Measurements from ENCODE around the gene ARCN1.

The ARCN1 gene

GRCh38 chr11:118640332-118641154 is 68.3 kb downstream of the ARCN1 start:
- DNase-seq = no peak

- DNase-seq = no peak
These were observed 69.3 kb downstream of the ARCN1 start for GRCh38 chr11:118641397-118642019.

GRCh38 chr11:118643142-118643994 is 71.2 kb downstream of the ARCN1 start:
- no peak for DNase-seq

- DNase-seq = no peak
These were observed 71.8 kb downstream of the ARCN1 start for GRCh38 chr11:118643995-118644345.

GRCh38 chr11:118644496-118644895 is 72.3 kb downstream of the ARCN1 start:
- DNase-seq = no peak

GRCh38 chr11:118645066-118645715 is 73.0 kb downstream of the ARCN1 start:
- DNase-seq = no peak

GRCh38 chr11:118646393-118646792 is 74.2 kb downstream of the ARCN1 start:
- no peak for DNase-seq

GRCh38 chr11:118648291-118648690 is 76.1 kb downstream of the ARCN1 start:
- no peak for DNase-seq

GRCh38 chr11:118649941-118650340 is 77.7 kb downstream of the ARCN1 start:
- DNase-seq = no peak

GRCh38 chr11:118650366-118650765 is 78.2 kb downstream of the ARCN1 start:
- DNase-seq = no peak

- DNase-seq = no peak
These were observed 79.6 kb downstream of the ARCN1 start for GRCh38 chr11:118651820-118652219.
